CD8-positive, alpha-beta memory T cell (primary cell): ENCODE data around the gene RTCA. TPM values are rescaled to one million over a fixed set of nuclear protein-coding genes. Genes with fewer than 3 reads are reported as not detected.
"Not testable (repeated sequence)": the region's sequence is repeated elsewhere in the genome, so short reads cannot be mapped to it uniquely, and the experiment has no call there.

Experiments used
- CTCF ChIA-PET: fragments of 350-600 bp; sonication (Branson Sonifier 250); formaldehyde crosslinking; loops from one replicate; lab custom pipeline; 2021; ENCODE audit warnings: antibody characterized with exemption; lab: Charles Lee
- POLR2A ChIA-PET: fragments of 350-600 bp; sonication (Branson Sonifier 250); formaldehyde crosslinking; loops from one replicate; lab custom pipeline; 2021; ENCODE audit warnings: antibody characterized with exemption; lab: Charles Lee
- DNase-seq, 5 donors: peaks; one replicate each; pipeline versions ENCODE4 v3.0.0 to v3.0.0-alpha.2; 2020 to 2022; ENCODE audit warnings: mixed read lengths in 1 of 5
- H3K27ac ChIP-seq: one replicate; pipeline ENCODE4 v1.7.0; 2013; ENCODE audit warnings: low read depth, mild to moderate bottlenecking, low read length, moderate library complexity
- H3K27me3 ChIP-seq: 2 replicates; pipeline ENCODE4 v1.7.0; 2013; ENCODE audit warnings: low read length, mild to moderate bottlenecking; ENCODE audit not compliant: insufficient read depth, poor library complexity, severe bottlenecking
- H3K36me3 ChIP-seq: 2 replicates; pipeline ENCODE4 v1.7.0; 2013; ENCODE audit warnings: mild to moderate bottlenecking, low read length, moderate library complexity; ENCODE audit not compliant: insufficient read depth
- H3K4me1 ChIP-seq: 2 replicates; pipeline ENCODE4 v1.7.0; 2013; ENCODE audit warnings: mild to moderate bottlenecking, low read length, moderate library complexity; ENCODE audit not compliant: insufficient read depth
- H3K4me3 ChIP-seq: 2 replicates; pipeline ENCODE4 v1.7.0; 2013; ENCODE audit warnings: mild to moderate bottlenecking, low read length
- H3K9me3 ChIP-seq: 2 replicates; pipeline ENCODE4 v1.7.0; 2013; ENCODE audit warnings: mild to moderate bottlenecking, low read length
- H3K27ac Mint-ChIP-seq, 8 donors: one replicate each; pipeline ENCODE4 v1.8.0; 2020 to 2021; ENCODE audit warnings: mixed read lengths in 8 of 8, mild to moderate bottlenecking in 6 of 8, inconsistent platforms in 3 of 8, moderate library complexity in 3 of 8
- H3K27me3 Mint-ChIP-seq, 2 donors: one replicate each; pipeline ENCODE4 v1.8.0; 2020 to 2021; ENCODE audit warnings: mixed read lengths in 2 of 2, mild to moderate bottlenecking in 1 of 2, moderate library complexity in 1 of 2
- H3K36me3 Mint-ChIP-seq, 3 donors: one replicate each; pipeline ENCODE4 v1.8.0; 2020 to 2021; ENCODE audit warnings: mixed read lengths in 3 of 3, inconsistent platforms in 1 of 3, mild to moderate bottlenecking in 1 of 3
- H3K4me1 Mint-ChIP-seq, 3 donors: one replicate each; pipeline ENCODE4 v1.8.0; 2020 to 2021; ENCODE audit warnings: mixed read lengths in 3 of 3, inconsistent platforms in 1 of 3, mild to moderate bottlenecking in 1 of 3
- H3K4me3 Mint-ChIP-seq, 7 donors: one replicate each; pipeline ENCODE4 v1.8.0; 2020 to 2021; ENCODE audit warnings: mixed read lengths in 7 of 7, mild to moderate bottlenecking in 6 of 7, moderate library complexity in 4 of 7, inconsistent platforms in 2 of 7
- H3K9me3 Mint-ChIP-seq, 5 donors: one replicate each; pipeline ENCODE4 v1.8.0; 2020 to 2022; ENCODE audit warnings: mixed read lengths in 5 of 5, mild to moderate bottlenecking in 3 of 5, moderate library complexity in 2 of 5, inconsistent platforms in 1 of 5
- polyA plus RNA-seq: library from polyadenylated mRNA; unstranded; fragments of 300-500 nt; fragmentation: Illumina TruSeq; gene quantifications from one replicate; pipeline ENCODE4 v1.2.3, GENCODE V29; 2021
- total RNA-seq, 2 experiments: library from RNA; stranded (reverse); gene quantifications; one replicate each; pipeline ENCODE4 v1.2.3, GENCODE V29; 2021

The RTCA gene
- total and polyA plus RNA-seq, 3 experiments from 2014 or later: 25.2 to 68.3 (median 64.5) TPM

- H3K27ac ChIP-seq: peak overlapping the region; percentile 89
- DNase-seq: no peak
- no peaks in the 10 kb centered on the region for H3K27me3 ChIP-seq
- ChIA-PET POLR2A (interaction anchor here (1.0 to 1.2 kb wide), 4 partner anchors 16 to 104 kb away, joined by 3 to 11 read pairs (median 6); partner anchors contain the start of genes CDC14A and RTCA), CTCF (interaction anchor here (1.0 to 2.7 kb wide), 4 partner anchors 16 to 211 kb away, joined by 3 to 7 read pairs (median 5); partner anchors contain the start of gene RTCA)
- Mint-ChIP-seq H3K27ac (no peak overlapping the region), H3K4me3 (no peak overlapping the region), H3K27me3 (no peaks in the 10 kb centered on the region), H3K4me1 (peaks cover 20 to 25% (median 25%) of the 10 kb centered on the region in 3 donors), H3K9me3 (no peaks in the 10 kb centered on the region), H3K36me3 (peaks cover 0 to 2% (median under 1%) of the 10 kb centered on the region in 3 donors)
- no peaks in the 10 kb centered on the region for H3K36me3 ChIP-seq
- no peaks in the 10 kb centered on the region for H3K9me3 ChIP-seq
- H3K4me3 ChIP-seq: peak overlapping the region; percentile 99
- peaks cover 14% of the 10 kb centered on the region for H3K4me1 ChIP-seq
Measured at GRCh38 chr1:100249155-100249536, 16.9 kb upstream of the RTCA start.

GRCh38 chr1:100249537-100250257 lies 16.3 kb upstream of the RTCA start, which contains the start of gene DBT:
Gene DBT (minus strand): TSS chr1:100249834. CDS start chr1:100249820, 14 bp downstream.
- Histone ChIP-seq H3K27me3 (no peaks in the 10 kb centered on the region), H3K4me1 (peaks cover 14% of the 10 kb centered on the region), H3K36me3 (no peaks in the 10 kb centered on the region), H3K27ac (peak within 1 kb of the TSS; percentile 89), H3K4me3 (peak within 1 kb of the TSS; percentile 99), H3K9me3 (no peaks in the 10 kb centered on the region)
- ChIA-PET CTCF (interaction anchor here (1.0 to 2.7 kb wide), 4 partner anchors 16 to 210 kb away, joined by 3 to 7 read pairs (median 5); partner anchors contain the start of gene RTCA), POLR2A (interaction anchor here (0.6 to 1.2 kb wide), 4 partner anchors 15 to 1773 kb away, joined by 3 to 11 read pairs (median 6); partner anchors contain the start of genes CDC14A and RTCA)
- no peaks in the 10 kb centered on the region for H3K9me3 Mint-ChIP-seq
- H3K27me3 Mint-ChIP-seq: no peaks in the 10 kb centered on the region
- no peak within 1 kb of the TSS for H3K4me3 Mint-ChIP-seq
- peak; percentile 85 to 94 (median 91) for DNase-seq
- peaks cover 0 to 2% (median 0%) of the 10 kb centered on the region in 3 donors for H3K36me3 Mint-ChIP-seq
- H3K4me1 Mint-ChIP-seq: peaks cover 17 to 20% (median 20%) of the 10 kb centered on the region in 3 donors
- H3K27ac Mint-ChIP-seq: peak within 1 kb of the TSS in 2 of 8 donors; percentile 18 to 25

GRCh38 chr1:100250264-100250663 lies 15.8 kb upstream of the RTCA start:
- H3K4me1 ChIP-seq: peaks cover 14% of the 10 kb centered on the region
- H3K27ac ChIP-seq: peak overlapping the region; percentile 89
- no peaks in the 10 kb centered on the region for H3K27me3 ChIP-seq
- Mint-ChIP-seq H3K27ac (peak overlapping the region in 1 of 8 donors; percentile 18), H3K4me3 (no peak overlapping the region), H3K27me3 (no peaks in the 10 kb centered on the region), H3K9me3 (no peaks in the 10 kb centered on the region), H3K4me1 (peaks cover 15 to 16% (median 16%) of the 10 kb centered on the region in 3 donors), H3K36me3 (no peaks in the 10 kb centered on the region)
- no peak for DNase-seq
- peak overlapping the region; percentile 99 for H3K4me3 ChIP-seq
- POLR2A ChIA-PET: interaction anchor here (0.6 to 1.2 kb wide), 4 partner anchors 15 to 1773 kb away, joined by 3 to 11 read pairs (median 6); partner anchors contain the start of genes CDC14A and RTCA
- no peaks in the 10 kb centered on the region for H3K36me3 ChIP-seq
- CTCF ChIA-PET: interaction anchor here (1.0 to 1.3 kb wide), 3 partner anchors 15 to 203 kb away, joined by 3 to 6 read pairs (median 4); partner anchors contain the start of gene RTCA
- no peaks in the 10 kb centered on the region for H3K9me3 ChIP-seq

GRCh38 chr1:100250807-100251206 lies 15.2 kb upstream of the RTCA start:
- no peaks in the 10 kb centered on the region for H3K36me3 ChIP-seq
- POLR2A ChIA-PET: no interaction called here
- CTCF ChIA-PET: interaction anchor here (0.7 to 1.3 kb wide), 2 partner anchors 18 to 204 kb away, joined by 3 to 4 read pairs; no protein-coding TSS in a partner anchor

GRCh38 chr1:100252901-100253300 lies 13.1 kb upstream of the RTCA start:
- DNase-seq: no peak
- Histone ChIP-seq H3K36me3 (no peaks in the 10 kb centered on the region), H3K4me1 (peaks cover 14% of the 10 kb centered on the region), H3K27me3 (no peaks in the 10 kb centered on the region), H3K4me3 (no peak overlapping the region), H3K9me3 (no peaks in the 10 kb centered on the region), H3K27ac (no peak overlapping the region)
- ChIA-PET CTCF (no interaction called here), POLR2A (no interaction called here)
- Mint-ChIP-seq H3K36me3 (peaks cover 0 to 4% (median 0%) of the 10 kb centered on the region in 3 donors), H3K9me3 (no peaks in the 10 kb centered on the region), H3K27ac (peak overlapping the region in 1 of 8 donors; percentile 37), H3K4me1 (peaks cover 0 to 6% (median 0%) of the 10 kb centered on the region in 3 donors), H3K27me3 (peaks cover 4 to 7% of the 10 kb centered on the region in 2 donors), H3K4me3 (peak overlapping the region in 1 of 7 donors; percentile 64)

More at GRCh38 chr1:100250807-100251206, 15.2 kb upstream of the RTCA start:
- Histone ChIP-seq H3K27ac (no peak overlapping the region), H3K4me3 (no peak overlapping the region), H3K27me3 (no peaks in the 10 kb centered on the region), H3K9me3 (no peaks in the 10 kb centered on the region), H3K4me1 (peaks cover 14% of the 10 kb centered on the region)
- H3K36me3 Mint-ChIP-seq: peaks cover 0 to 2% (median 0%) of the 10 kb centered on the region in 3 donors
- H3K27me3 Mint-ChIP-seq: peaks cover 2% of the 10 kb centered on the region in 2 donors
- peak overlapping the region in 1 of 7 donors; percentile 67 for H3K4me3 Mint-ChIP-seq
- H3K4me1 Mint-ChIP-seq: peaks cover 11 to 15% (median 12%) of the 10 kb centered on the region in 3 donors
- DNase-seq: no peak
- H3K9me3 Mint-ChIP-seq: no peaks in the 10 kb centered on the region
- H3K27ac Mint-ChIP-seq: peak overlapping the region in 1 of 8 donors; percentile 25

- Mint-ChIP-seq H3K4me1 (peaks cover 0 to 6% (median 0%) of the 10 kb centered on the region in 3 donors), H3K36me3 (peaks cover 0 to 4% (median 0%) of the 10 kb centered on the region in 3 donors), H3K9me3 (no peaks in the 10 kb centered on the region), H3K4me3 (no peak overlapping the region), H3K27me3 (peaks cover 4 to 7% of the 10 kb centered on the region in 2 donors), H3K27ac (no peak overlapping the region)
- Histone ChIP-seq H3K27me3 (no peaks in the 10 kb centered on the region), H3K4me1 (peaks cover 12% of the 10 kb centered on the region), H3K27ac (no peak overlapping the region), H3K9me3 (no peaks in the 10 kb centered on the region), H3K36me3 (no peaks in the 10 kb centered on the region), H3K4me3 (no peak overlapping the region)
- ChIA-PET CTCF (no interaction called here), POLR2A (no interaction called here)
- no peak for DNase-seq
Measured at GRCh38 chr1:100253552-100253951, 12.5 kb upstream of the RTCA start.

- H3K36me3 ChIP-seq, H3K36me3 Mint-ChIP-seq, H3K4me3 ChIP-seq, H3K27ac ChIP-seq, H3K27me3 ChIP-seq, DNase-seq, H3K9me3 Mint-ChIP-seq, POLR2A ChIA-PET, H3K27ac Mint-ChIP-seq, H3K4me3 Mint-ChIP-seq, H3K9me3 ChIP-seq, H3K4me1 Mint-ChIP-seq, H3K27me3 Mint-ChIP-seq, H3K4me1 ChIP-seq: not testable (repeated sequence)
- CTCF ChIA-PET: interaction anchor here (0.9 kb wide), 1 partner anchor 203 kb away, joined by 3 read pairs; no protein-coding TSS in a partner anchor
Measured at GRCh38 chr1:100256273-100256672, 9.7 kb upstream of the RTCA start.
